H1 (cell line): ENCODE data around the gene TRIM9.

Experiments
- BRCA1 ChIP-seq: IDR thresholded peaks from 2 replicates; pipeline ENCODE4 v1.6.1; 2012; ENCODE audit warnings: low read depth, low read length, improper control_type of control experiment
- CTCF ChIP-seq, 3 experiments: IDR thresholded peaks; 1 replicate in 2 of 3; 2 replicates in 1 of 3; pipeline versions ENCODE4 v1.5.1 to v1.6.1; 2011; ENCODE audit warnings: low read length in 3 of 3, mild to moderate bottlenecking in 3 of 3, inconsistent platforms in 2 of 3, low read depth in 1 of 3, moderate library complexity in 1 of 3; ENCODE audit not compliant: insufficient read depth in 1 of 3; ENCODE audit errors: control extremely low read depth in 1 of 3
- EP300 ChIP-seq, 2 experiments: IDR thresholded peaks; 1 replicate in 1 of 2; 2 replicates in 1 of 2; pipeline ENCODE4 v1.6.1; 2011 to 2012; ENCODE audit warnings: low read depth in 2 of 2, low read length in 2 of 2, mild to moderate bottlenecking in 2 of 2, borderline replicate concordance in 1 of 2, inconsistent platforms in 1 of 2, moderate library complexity in 1 of 2
- EZH2 ChIP-seq: fragments of 200-600 bp; sonication (generic); IDR thresholded peaks from 2 replicates; pipeline ENCODE4 v1.7.1; 2012; ENCODE audit warnings: low read depth, mild to moderate bottlenecking, moderate library complexity, low read length, inconsistent platforms; ENCODE audit not compliant: severe bottlenecking
- HDAC2 ChIP-seq, 2 experiments: fragments of 300-600 bp in 1 of 2; sonication (generic) in 1 of 2; IDR thresholded peaks; 2 replicates each; pipeline ENCODE4 v1.6.1; 2011 to 2012; ENCODE audit warnings: low read depth in 2 of 2, low read length in 2 of 2, mild to moderate bottlenecking in 2 of 2, moderate library complexity in 2 of 2, borderline replicate concordance in 1 of 2, inconsistent platforms in 1 of 2
- JUND ChIP-seq: IDR thresholded peaks from 2 replicates; pipeline ENCODE4 v1.6.1; 2011; ENCODE audit warnings: mild to moderate bottlenecking, improper control_type of control experiment, low read length
- MAX ChIP-seq: IDR thresholded peaks from 2 replicates; pipeline ENCODE4 v1.6.1; 2012; ENCODE audit warnings: inconsistent platforms
- POLR2A ChIP-seq, 2 experiments: IDR thresholded peaks; 1 replicate in 1 of 2; 2 replicates in 1 of 2; pipeline ENCODE4 v1.6.1; 2011; ENCODE audit warnings: low read depth in 2 of 2, low read length in 2 of 2, mild to moderate bottlenecking in 2 of 2; ENCODE audit errors: control extremely low read depth in 1 of 2
- RAD21 ChIP-seq, 2 experiments: IDR thresholded peaks in 1 of 2; conservative IDR thresholded peaks in 1 of 2; 2 replicates each; pipeline ENCODE4 v1.6.1; 2011; ENCODE audit warnings: low read depth in 2 of 2, low read length in 2 of 2, improper control_type of control experiment in 1 of 2, inconsistent platforms in 1 of 2, mild to moderate bottlenecking in 1 of 2, moderate library complexity in 1 of 2
- RFX5 ChIP-seq: IDR thresholded peaks from 2 replicates; pipeline ENCODE4 v1.6.1; 2011; ENCODE audit warnings: low read depth, low read length, improper control_type of control experiment, borderline replicate concordance
- SP1 ChIP-seq: IDR thresholded peaks from 2 replicates; pipeline ENCODE4 v1.6.1; 2011; ENCODE audit warnings: low read depth, low read length
- TAF1 ChIP-seq: IDR thresholded peaks from 2 replicates; pipeline ENCODE4 v1.6.1; 2011; ENCODE audit warnings: mild to moderate bottlenecking, low read depth, low read length
- TEAD4 ChIP-seq: IDR thresholded peaks from 2 replicates; pipeline ENCODE4 v1.6.1; 2012; ENCODE audit warnings: low read depth, low read length, inconsistent platforms, mixed read lengths
- TF ChIP-seq, protein P1 (sequence below): IDR thresholded peaks from 2 replicates; pipeline ENCODE4 v1.6.1; 2011; ENCODE audit warnings: low read length, improper control_type of control experiment

GRCh38 chr14:51028361-51028760 lies 66.5 kb downstream of the TRIM9 start:
- no peak for TF ChIP-seq BRCA1
- TF ChIP-seq, protein P1, sequence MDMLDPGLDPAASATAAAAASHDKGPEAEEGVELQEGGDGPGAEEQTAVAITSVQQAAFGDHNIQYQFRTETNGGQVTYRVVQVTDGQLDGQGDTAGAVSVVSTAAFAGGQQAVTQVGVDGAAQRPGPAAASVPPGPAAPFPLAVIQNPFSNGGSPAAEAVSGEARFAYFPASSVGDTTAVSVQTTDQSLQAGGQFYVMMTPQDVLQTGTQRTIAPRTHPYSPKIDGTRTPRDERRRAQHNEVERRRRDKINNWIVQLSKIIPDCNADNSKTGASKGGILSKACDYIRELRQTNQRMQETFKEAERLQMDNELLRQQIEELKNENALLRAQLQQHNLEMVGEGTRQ: no peak
- no peak for TF ChIP-seq CTCF (IDR thresholded peaks at IDR 0.05; ENCODE audit: control extremely low read depth in 1 of 3, insufficient read depth in 1 of 3, low read depth in 1 of 3, low read length in 3 of 3)
- TF ChIP-seq POLR2A (IDR thresholded peaks at IDR 0.05; ENCODE audit: control extremely low read depth in 1 of 2, low read depth in 2 of 2, low read length in 2 of 2): no peak
- TF ChIP-seq RFX5: no peak
- no peak for TF ChIP-seq JUND
- no peak for TF ChIP-seq MAX
- no peak for TF ChIP-seq TEAD4
- no peak for TF ChIP-seq SP1
- TF ChIP-seq EP300 (IDR thresholded peaks at IDR 0.05; ENCODE audit: borderline replicate concordance in 1 of 2, low read depth in 2 of 2, low read length in 2 of 2): no peak
- no peak for TF ChIP-seq EZH2
- no peak for TF ChIP-seq TAF1
- no peak for TF ChIP-seq RAD21 (IDR thresholded peaks at IDR 0.05 in 1 of 2, conservative IDR thresholded peaks at IDR 0.05 in 1 of 2; ENCODE audit: low read depth in 2 of 2, low read length in 2 of 2)
- no peak for TF ChIP-seq HDAC2 (IDR thresholded peaks at IDR 0.05; ENCODE audit: borderline replicate concordance in 1 of 2, low read depth in 2 of 2, low read length in 2 of 2)
